ENCODE results near the gene GBP1.
"Not testable (repeated sequence)": the region's sequence is repeated elsewhere in the genome, so short reads cannot be mapped to it uniquely, and the experiment has no call there.

Gene GBP1, protein sequence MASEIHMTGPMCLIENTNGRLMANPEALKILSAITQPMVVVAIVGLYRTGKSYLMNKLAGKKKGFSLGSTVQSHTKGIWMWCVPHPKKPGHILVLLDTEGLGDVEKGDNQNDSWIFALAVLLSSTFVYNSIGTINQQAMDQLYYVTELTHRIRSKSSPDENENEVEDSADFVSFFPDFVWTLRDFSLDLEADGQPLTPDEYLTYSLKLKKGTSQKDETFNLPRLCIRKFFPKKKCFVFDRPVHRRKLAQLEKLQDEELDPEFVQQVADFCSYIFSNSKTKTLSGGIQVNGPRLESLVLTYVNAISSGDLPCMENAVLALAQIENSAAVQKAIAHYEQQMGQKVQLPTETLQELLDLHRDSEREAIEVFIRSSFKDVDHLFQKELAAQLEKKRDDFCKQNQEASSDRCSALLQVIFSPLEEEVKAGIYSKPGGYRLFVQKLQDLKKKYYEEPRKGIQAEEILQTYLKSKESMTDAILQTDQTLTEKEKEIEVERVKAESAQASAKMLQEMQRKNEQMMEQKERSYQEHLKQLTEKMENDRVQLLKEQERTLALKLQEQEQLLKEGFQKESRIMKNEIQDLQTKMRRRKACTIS

DNA sequence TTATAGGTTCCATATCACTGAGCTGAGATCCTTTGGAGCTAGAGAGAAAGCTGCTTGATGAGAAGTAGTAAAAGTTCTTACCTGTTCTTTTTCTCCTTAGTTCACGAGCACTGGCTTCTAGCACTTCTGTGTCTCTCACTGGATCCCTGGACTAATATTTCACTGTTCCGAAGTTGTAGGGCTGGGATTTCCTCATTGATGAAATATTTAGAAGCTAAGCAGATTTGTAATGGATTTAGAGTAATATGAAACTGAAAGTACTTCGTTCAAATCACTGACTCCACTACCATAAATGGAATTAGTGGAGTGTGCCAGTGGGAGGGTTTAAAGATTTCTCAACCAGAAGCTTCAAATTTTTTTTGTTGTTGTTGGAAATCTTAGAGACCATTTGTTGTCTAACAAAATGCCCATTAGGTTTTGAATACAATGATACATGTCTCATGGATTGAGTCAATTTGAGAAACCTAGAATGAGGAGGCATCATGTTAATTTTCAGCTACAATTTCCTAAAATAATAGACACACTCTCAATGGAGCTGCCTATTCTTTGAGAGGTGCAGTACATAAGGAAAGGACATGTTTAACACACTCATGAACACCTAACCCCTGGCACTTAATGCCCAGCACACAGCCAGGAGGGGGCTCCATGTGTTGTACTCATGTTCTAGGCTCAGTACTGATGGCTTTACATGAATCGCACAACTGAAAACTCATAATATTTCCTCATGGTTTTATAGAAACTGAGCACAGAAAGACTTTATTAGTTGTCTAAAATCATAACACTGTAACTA is at the start of gene GBP1:
Gene GBP1 (minus strand): TSS at position 130 of the 790 bp plus-strand sequence. CDS start 1,974 bp downstream, outside the sequence.
- DNase-seq (ENCODE audit: low read depth in 1 of 2, low spot score in 1 of 2) = no peak

DNA sequence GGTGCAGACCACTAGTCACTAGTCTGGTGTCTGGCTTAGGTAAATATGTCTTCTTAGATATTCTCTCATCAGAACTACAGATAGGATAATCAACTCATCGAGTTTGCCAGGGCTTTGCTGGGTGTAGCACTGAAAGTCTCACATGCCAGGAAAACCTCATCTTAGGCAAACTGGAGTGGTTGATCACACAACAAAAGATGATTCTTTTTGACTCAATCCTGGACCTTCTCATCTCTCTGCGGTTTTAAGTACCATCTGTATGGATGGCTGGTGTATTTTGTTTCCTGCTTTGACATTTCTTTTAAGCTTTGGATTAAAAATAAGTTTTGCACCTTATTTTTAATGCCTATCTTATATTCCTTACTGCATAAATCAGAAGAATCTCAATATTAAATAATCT is 49.7 kb upstream of the GBP1 start:
- no peak for DNase-seq (ENCODE audit: low read depth in 1 of 2, low spot score in 1 of 2)

DNA sequence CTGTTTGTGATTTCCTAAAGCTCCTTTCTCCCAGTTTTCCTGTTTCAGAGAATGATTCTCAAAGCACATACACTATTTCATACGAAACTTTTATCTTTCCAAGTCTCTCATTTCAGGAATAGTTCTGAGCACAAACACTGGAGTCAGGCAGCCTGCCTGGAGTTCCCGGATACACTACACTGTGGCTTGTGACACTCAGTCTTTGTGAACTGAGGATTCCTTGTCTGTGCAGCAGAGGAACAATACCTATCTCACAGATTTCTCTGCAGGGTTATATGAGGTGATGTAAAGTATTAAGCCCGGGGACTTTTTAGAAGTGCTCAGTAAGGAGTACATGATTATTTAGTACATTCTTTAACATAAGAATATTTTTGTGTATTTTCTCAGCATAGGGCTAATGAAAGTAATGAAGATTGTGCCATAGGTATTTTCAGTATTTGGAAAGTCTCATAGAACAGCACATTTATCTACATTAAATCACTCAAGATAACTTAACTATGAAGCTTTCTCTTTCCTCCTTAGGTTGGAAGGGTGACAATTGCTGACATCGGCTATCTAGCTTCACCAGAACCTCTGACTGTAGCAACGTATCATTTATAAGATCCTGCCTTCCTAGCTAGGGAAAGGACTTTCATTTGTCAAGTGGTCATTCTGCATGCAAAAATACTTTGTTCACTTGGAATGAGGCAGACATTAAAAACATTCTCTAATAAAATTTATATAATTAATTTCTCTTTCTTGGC is 48.0 kb upstream of the GBP1 start:
- no peak for DNase-seq (ENCODE audit: low read depth in 1 of 2, low spot score in 1 of 2)

DNA sequence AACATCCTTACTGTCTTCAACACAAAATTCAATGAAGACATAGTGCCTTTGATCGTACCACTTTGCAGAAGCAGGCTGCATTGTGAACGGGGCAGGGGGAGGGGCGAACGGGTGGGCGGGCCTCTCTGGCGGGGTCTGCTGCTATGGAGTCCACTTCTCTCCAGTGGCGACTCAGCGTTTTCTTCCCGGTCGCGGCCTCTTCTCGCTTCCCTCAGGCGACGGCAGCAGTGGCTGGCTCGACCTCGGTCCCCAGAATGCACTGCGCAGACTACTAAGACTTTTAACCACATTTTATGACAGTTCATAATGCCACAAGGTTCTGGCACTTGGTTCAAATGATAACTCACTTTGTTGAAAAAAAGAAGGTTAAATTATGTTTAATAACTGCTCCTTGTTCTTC is 39.7 kb upstream of the GBP1 start:
- no peak for DNase-seq (ENCODE audit: low read depth in 1 of 2, low spot score in 1 of 2)

DNA sequence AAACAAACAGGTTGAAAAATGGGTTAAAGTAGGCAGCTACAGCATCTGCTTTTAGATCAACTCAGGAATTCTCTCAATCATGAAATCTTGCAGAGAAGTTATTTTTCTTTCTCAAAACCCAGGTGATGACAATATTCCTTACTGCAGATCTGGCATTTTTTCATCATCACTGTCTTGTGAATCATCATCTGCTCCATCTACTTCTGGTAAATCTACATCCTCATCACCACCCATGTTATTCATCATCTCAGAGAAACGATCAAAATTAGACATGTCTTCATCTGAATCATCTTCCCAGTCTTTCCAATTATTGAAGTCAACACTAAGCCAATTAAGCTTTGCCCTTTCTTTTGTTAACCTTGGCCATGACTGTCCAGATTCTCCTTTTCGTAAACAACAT is 39.1 kb upstream of the GBP1 start:
- no peak for DNase-seq (ENCODE audit: low read depth in 1 of 2, low spot score in 1 of 2)

DNA sequence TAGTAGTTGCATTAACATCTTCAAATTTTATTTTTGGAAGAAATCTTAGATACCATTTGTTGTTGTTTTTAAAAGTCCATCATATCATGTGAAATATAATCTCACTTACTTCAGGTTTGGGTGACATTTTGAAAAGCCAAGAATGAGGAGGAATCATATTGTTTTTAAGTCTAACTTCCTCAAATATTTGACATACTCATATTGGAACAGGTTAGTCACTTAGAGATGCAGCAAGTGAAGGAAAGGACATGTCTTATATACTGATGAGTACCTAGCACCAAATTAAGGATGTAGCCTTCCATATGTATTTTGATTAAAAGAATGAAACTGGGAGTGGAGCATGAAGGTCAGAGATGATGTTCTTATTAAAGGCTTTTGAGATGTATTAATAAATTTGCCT is 37.0 kb upstream of the GBP1 start:
- no peak for DNase-seq (ENCODE audit: low read depth in 1 of 2, low spot score in 1 of 2)

DNA sequence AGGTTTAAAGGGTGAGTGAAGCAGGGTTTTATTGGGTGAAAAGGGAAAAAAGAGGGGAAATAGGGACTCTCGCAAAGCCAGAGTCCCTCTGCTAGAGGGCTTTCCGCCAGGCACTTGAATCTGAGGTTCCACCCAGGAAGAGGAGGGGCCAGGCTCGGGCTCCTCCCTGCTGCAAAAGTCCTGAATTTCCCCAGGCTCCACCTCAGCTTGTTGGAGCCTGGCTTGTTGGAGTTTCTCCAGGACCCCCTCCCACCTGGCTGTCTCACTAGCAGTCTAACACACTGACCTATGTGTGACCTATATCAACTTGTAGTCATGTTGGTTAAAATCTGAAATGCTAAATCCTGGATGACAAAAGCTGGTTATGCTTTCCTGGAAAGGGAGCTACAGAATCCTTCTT is 35.4 kb upstream of the GBP1 start:
- DNase-seq (ENCODE audit: low read depth in 1 of 2, low spot score in 1 of 2) = no peak

DNA sequence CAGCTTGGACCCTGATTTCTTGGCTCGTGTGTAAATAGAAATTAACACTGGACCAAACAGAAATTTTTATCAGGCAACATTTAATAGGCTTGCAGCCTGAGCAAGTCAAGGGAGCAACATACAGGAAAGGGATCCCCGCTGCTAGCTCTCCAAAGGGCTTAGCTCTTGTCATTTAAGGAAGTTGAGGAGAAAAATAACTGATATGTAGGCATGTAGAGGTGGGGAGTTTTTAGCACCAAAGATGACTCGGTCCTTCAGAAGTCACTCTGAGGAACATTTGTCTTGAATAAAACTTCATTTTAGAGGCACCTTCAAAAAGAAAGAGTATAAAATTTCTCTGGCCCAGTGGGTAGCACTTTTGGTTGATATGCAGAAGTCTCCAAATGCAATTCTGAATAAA is 33.8 kb upstream of the GBP1 start:
- DNase-seq (ENCODE audit: low read depth in 1 of 2, low spot score in 1 of 2) = no peak

DNA sequence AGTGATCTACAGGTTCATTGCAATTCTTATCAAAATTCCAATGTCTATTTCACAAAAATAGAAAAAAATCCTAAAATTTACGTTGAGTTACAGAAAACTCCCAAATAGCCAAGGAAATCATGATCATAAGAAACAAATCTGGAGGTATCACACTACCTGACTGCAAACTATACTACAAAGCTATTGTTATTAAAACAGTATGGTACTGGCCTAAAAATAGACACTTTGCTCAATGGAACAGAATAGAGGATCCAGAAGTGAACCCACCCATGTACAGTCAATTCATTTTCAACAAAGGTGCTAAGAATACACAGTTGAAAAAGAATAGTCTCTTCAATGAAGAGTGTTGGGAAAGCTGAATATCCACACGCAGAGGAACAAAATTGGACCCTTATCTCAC is 30.7 kb upstream of the GBP1 start:
- no peak for DNase-seq (ENCODE audit: low read depth in 1 of 2, low spot score in 1 of 2)

DNA sequence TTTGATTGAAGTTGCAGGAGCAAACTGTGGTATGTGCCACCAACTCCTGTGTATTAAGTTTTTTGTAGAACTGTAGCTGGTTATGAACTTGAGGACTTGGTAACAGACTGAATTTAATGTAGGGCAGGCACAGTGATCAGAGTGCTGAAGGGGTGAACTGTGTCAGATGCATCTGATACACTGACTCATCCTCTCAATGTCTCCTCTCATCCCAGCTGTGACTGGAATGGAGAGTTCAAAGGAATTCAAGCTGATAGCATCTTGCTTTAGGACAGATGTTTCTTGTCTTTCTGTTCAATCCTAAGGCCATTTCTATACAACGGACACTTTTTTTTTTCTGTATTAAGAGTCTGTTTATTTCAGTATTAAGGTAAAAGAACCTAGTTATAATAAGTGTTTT is 25.0 kb upstream of the GBP1 start:
- no peak for DNase-seq (ENCODE audit: low read depth in 1 of 2, low spot score in 1 of 2)

DNA sequence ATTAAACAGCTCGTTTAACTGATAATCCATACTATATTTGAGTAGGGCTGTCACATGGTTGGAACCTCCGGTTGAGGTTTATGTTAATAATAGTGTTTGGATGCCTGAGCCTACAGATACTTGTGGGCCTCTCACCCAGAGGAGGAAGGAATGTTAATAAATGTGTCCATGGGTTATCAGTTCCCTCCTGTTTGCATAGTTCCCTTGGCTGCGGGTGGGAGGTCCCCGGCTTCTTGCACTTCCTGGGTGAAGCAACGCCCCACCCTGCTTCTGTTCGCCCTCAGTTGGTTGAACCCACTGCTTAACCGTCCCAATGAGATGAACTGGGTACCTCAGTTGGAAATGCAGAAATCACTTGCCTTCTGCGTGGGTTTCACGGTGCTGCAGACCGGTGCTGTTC is 23.6 kb upstream of the GBP1 start:
- DNase-seq (ENCODE audit: low read depth in 1 of 2, low spot score in 1 of 2) = no peak

DNA sequence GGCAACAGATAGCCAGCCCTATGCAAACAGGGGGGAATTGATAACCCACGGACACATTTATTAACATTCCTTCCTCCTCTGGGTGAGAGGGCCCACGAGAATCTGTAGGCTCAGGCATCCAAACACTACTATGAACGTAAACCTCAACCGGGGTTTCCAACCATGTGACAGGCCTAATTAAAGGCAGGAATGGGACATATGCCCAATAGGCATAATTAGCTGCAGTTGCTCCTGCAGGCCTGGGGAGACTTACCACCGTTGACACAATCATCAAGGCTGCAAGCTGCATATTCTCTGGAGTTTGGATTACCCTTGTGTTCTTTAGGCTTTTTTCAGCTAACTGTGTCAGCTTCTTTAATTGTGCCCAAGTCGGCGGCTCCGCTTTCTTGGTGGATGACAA is 22.2 kb upstream of the GBP1 start:
- no peak for DNase-seq (ENCODE audit: low read depth in 1 of 2, low spot score in 1 of 2)

DNA sequence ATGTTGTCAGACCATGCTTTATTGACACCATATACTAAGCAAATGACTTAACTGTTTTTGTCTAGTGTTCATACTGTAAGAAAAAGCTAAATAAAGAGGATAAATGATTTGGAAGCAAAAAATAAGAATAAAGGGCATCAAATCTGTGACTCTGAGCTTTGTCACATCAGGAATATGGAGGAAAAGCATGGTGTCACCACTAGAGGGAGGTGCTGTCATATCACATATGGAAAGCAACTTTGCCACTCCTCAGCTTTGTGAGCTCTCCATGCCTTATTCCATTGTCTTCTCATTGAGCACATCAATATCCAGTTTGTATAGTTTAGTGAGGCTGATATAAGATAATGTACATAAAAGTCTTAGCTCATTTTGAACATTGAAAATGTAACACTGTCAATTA is 20.8 kb upstream of the GBP1 start:
- DNase-seq (ENCODE audit: low read depth in 1 of 2, low spot score in 1 of 2) = no peak

DNA sequence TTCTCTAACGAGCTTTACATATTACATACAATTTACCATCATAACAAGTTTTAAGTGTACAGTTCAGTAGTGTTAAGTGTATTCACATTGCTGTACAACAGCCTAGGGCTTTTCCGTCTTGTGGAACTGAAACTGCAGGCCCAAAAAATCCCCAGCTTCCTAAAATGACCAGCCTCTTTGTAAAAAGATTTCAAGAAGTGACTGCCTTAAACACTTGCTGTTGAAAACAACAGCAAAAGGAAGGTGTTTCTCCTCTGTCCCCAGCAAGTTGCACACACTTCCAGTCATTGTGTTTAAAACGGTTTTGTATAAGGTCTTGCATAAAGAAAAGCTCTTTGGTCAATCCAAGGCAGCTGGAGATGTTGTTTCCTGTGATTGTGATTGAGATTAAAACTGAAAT is 16.0 kb upstream of the GBP1 start:
- DNase-seq (ENCODE audit: low read depth in 1 of 2, low spot score in 1 of 2) = no peak

DNA sequence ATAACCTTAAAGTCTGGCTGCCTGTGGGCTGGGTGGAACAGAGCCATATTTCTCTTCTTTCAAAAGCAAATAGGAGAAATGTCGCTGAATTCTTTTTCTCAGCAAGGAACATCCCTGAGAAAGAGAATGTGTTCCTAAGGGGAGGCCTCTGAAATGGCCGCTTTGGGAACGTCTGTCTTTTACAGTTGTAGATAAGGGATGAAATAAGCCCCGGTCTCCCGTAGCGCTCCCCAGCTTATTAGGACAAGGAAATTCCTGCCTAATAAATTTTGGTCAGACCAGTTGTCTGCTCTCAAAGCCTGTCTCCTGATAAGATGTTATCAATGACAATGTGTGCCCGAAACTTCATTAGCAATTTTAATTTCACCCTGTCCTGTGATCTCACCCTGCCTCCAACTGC is 15.1 kb upstream of the GBP1 start:
- not testable (repeated sequence) for DNase-seq (ENCODE audit: low read depth in 1 of 2, low spot score in 1 of 2)

DNA sequence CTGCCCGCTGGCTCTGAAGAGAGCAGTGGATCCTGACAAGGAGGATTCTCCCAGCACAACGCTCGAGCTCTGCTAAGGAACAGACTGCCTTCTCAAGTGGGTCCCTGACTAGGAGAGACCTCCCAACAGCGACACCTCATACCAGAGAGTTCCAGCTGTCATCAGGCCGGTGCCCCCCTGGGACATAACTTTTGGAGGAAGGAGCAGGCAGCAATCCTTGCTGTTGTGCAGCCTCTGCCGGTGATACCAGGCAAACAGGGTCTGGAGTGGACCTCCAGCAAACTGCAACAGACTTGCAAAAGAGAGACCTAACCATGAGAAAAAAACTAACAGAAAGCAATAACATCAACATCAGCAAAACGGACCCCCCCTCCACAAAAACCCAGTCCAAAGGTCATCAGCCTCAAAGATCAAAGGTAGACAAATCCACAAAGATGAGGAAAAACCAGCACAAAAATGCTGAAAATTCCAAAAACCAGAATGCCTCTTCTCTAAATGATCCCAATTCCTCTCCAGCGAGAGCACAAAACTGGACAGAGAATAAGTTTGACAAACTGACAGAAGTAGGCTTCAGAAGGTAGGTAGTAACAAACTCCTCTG is 7.6 kb upstream of the GBP1 start:
- not testable (repeated sequence) for DNase-seq (ENCODE audit: low read depth in 1 of 2, low spot score in 1 of 2)

DNA sequence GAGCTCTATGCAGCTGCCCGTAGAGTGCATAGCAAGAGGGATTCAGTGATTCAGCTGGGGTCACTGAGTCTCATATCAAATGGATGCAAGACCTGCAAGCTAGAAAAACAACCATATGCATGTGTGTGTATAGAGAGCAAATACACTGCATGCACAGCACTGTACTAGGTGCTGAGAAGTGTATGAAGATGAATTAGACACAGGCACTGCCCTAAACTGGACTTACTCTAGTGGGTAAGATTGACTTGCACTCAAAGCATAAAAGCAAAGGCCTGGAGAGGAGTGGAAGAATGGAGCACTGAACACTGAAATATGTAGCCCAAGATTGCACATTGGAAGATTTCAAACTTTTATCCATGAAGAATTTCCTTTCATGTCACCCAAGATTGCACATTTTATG is 5.5 kb upstream of the GBP1 start:
- DNase-seq (ENCODE audit: low read depth in 1 of 2, low spot score in 1 of 2) = no peak

DNA sequence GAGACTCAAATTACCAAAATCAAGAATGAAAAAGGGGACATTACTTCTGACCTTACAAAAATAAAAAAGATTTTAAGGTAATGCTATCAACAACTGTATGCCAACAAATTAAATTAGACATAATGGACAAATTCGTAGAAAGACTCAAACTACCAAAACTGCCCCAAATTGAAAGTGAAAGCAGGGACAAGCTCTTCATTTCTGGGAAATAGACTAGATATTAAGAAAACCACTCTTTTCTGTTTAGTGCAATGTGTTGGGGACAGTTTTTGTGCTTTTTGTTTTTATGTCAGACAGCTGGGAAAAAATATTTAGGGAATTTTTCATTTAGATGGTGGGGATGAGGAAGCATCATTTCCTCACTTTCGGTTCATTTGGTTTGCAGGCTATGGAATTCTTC is 4.9 kb upstream of the GBP1 start:
- no peak for DNase-seq (ENCODE audit: low read depth in 1 of 2, low spot score in 1 of 2)

DNA sequence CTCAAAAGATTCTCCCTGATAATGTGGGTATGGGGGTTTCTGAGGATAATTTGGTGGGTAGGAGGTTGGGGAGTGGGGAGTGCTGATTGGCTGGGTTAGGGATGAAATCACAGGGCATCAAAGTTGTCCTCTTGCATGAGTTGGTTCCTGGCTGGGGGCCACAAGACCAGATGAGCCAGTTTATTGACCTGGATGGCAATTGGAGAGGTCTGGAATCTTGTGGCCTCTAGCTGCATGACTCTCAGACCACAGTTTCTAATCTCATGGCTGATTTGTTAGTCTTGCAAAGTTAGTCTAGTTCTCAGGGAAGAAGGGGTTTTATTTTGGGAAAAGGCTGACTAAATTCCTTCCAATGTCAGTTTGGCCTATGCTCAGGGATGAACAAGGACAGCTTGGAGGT is 3.3 kb upstream of the GBP1 start:
- DNase-seq (ENCODE audit: low read depth in 1 of 2, low spot score in 1 of 2) = no peak

DNA sequence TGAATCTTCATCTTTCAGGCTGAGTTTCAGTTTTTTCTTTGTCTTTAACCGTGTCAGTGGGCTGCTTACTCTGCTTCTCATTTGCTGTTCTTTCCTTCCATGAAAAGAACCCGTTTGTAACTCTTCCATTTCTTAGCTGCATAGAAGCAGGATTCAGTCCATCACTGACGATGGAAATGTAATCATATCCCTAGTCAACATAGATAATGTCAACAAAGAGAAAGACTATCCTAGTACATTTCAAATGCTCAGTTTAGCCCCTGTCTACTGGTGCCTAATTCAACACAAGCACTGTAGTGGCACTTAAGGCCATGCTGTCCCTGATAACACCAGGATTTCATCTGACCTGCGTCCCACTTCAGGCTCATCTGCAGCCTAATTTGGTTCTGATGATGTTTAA is 376 bp downstream of the GBP1 start:
- DNase-seq (ENCODE audit: low read depth in 1 of 2, low spot score in 1 of 2) = no peak

DNA sequence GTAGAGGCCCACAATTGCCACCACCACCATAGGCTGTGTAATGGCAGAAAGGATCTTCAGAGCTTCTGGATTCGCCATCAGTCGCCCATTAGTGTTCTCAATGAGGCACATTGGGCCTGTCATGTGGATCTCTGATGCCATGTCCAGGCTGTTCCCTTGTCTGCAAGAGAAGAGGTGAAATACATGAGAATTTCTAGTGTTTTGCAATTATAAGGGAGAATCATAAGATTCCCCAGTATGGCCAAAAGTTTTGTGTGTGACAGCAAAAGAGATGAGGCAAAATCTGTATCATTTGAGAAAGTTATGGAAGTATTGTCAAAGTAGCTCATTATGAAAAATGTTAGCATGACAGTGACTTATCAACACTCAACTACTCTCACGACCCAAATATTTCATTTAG is 1.9 kb downstream of the GBP1 start:
- DNase-seq (ENCODE audit: low read depth in 1 of 2, low spot score in 1 of 2) = no peak

Data from stimulated activated CD4-positive, alpha-beta T cell treated with anti-CD3 and anti-CD28 coated beads, Interleukin-15, amount 100 ng/mL, for 1 hour (primary cell).